Ovary (tissue), 3 donors: ENCODE data around the gene MEMO1.

Source experiments
- CTCF ChIP-seq, 3 donors: fragments of 450-650 bp in 2 of 3; fragments of 200-600 bp in 1 of 3; IDR thresholded peaks; one replicate each; pipeline versions ENCODE4 v1.5.1 to v1.8.0; 2016 to 2022; ENCODE audit warnings: antibody characterized with exemption in 3 of 3, mild to moderate bottlenecking in 1 of 3
- POLR2A ChIP-seq: fragments of 450-650 bp; IDR thresholded peaks from one replicate; pipeline ENCODE4 v1.6.1; 2017; ENCODE audit warnings: antibody characterized with exemption, mild to moderate bottlenecking, moderate library complexity
- donor health status: DM: no; HTN: no; CAD: no.

- TF ChIP-seq POLR2A, result no peak
- no peak for TF ChIP-seq CTCF (IDR thresholded peaks at IDR 0.05)
These were observed 54.5 kb downstream of the MEMO1 start for GRCh38 chr2:31956312-31956711.
